Upper lobe of right lung (tissue), 1 donor: ENCODE data around the gene CLEC20A. TPM values are rescaled to one million over a fixed set of nuclear protein-coding genes. Genes with fewer than 3 reads are reported as not detected.

Experiments
- ATAC-seq: fragments of 200-7000 bp; cut with Tn5 transposase; one replicate; pipeline ENCODE4 v1.9.1; 2020; ENCODE audit warnings: mild to moderate bottlenecking, moderate library complexity
- DNase-seq: peaks from one replicate; pipeline ENCODE4 v3.0.0-alpha.2; 2020
- H3K27ac ChIP-seq: fragments of 200-600 bp; one replicate; pipeline ENCODE4 v1.8.0; 2022
- H3K27me3 ChIP-seq: fragments of 200-600 bp; one replicate; pipeline ENCODE4 v1.8.0; 2022; ENCODE audit warnings: mild to moderate bottlenecking
- H3K36me3 ChIP-seq: fragments of 200-600 bp; one replicate; pipeline ENCODE4 v1.8.0; 2022
- H3K4me1 ChIP-seq: fragments of 200-600 bp; one replicate; pipeline ENCODE4 v1.8.0; 2022
- H3K4me3 ChIP-seq: fragments of 200-600 bp; one replicate; pipeline ENCODE4 v1.8.0; 2022; ENCODE audit warnings: mild to moderate bottlenecking
- H3K9me3 ChIP-seq: fragments of 200-600 bp; one replicate; pipeline ENCODE4 v1.8.0; 2022
- intact Hi-C: fragments of 100-400 bp; cut with DNase I; formaldehyde crosslinking; loops from one replicate; pipeline ENCODE4 v1.11.0; 2022
- total RNA-seq: library from RNA; stranded (reverse); fragmentation: NEBNext Ultra II Directional; extraction: Animal tissue kit (Norgen Biotek cat#: 25700); gene quantifications from one replicate; pipeline ENCODE4 v1.2.1, GENCODE V29; 2021
- TF ChIP-seq, protein P1 (sequence below): fragments of 200-600 bp; IDR thresholded peaks from one replicate; pipeline ENCODE4 v1.8.0; 2022; ENCODE audit warnings: antibody characterized with exemption
- donor health status: DM: no; HTN: yes; CAD: no; lungs with severe emphysema.

Gene CLEC20A
- total RNA-seq, 1 donor from 2014 or later, result not detected

DNA sequence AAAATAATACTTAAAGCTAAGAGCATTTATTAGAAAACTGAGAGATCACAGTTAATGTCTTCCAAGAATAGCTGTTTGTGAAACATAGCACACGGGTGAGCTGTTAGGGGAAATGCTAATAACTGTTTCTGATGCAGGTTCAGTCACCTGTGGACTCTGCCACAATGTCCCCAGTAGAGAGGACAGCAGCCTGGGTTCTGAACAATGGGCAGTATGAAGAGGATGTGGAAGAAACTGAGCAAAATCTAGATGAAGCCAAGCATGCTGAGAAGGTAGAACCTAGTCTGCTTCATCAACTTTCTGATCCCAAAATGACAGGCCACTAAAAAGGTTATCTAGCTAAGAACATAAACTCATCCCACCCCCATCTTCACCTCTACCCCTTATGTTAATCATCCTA is 32.6 kb downstream of the CLEC20A start:
- TF ChIP-seq, protein P1, sequence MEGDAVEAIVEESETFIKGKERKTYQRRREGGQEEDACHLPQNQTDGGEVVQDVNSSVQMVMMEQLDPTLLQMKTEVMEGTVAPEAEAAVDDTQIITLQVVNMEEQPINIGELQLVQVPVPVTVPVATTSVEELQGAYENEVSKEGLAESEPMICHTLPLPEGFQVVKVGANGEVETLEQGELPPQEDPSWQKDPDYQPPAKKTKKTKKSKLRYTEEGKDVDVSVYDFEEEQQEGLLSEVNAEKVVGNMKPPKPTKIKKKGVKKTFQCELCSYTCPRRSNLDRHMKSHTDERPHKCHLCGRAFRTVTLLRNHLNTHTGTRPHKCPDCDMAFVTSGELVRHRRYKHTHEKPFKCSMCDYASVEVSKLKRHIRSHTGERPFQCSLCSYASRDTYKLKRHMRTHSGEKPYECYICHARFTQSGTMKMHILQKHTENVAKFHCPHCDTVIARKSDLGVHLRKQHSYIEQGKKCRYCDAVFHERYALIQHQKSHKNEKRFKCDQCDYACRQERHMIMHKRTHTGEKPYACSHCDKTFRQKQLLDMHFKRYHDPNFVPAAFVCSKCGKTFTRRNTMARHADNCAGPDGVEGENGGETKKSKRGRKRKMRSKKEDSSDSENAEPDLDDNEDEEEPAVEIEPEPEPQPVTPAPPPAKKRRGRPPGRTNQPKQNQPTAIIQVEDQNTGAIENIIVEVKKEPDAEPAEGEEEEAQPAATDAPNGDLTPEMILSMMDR, result no peak
- no peak for ATAC-seq
- DNase-seq, result no peak
- H3K27me3 ChIP-seq, result no peaks in the 10 kb centered on the region
- intact Hi-C loops, result no loop called here
- peaks cover 42% of the 10 kb centered on the region for H3K36me3 ChIP-seq
- no peaks in the 10 kb centered on the region for H3K4me1 ChIP-seq
- H3K4me3 ChIP-seq, result no peak overlapping the region
- H3K27ac ChIP-seq, result no peak overlapping the region
- H3K9me3 ChIP-seq, result no peaks in the 10 kb centered on the region

DNA sequence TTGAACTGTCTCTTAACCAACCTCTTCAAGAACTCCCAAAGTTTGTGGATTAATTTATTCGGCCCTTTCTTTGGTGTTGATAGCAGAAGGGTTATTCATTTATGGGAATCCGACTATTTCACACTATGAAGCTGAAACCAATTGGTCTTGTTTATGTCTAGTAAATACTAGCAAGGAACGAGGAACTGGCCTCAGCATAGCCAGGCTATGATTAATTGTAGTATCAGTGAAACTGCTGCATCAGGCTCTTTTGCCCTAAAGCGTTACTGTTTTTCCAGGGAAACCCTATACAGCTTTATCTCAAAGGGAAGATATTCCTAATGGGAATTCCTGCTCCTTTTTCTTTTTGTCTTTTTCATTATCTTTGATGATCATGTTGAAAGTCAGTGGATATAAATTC is 35.1 kb downstream of the CLEC20A start:
- intact Hi-C loops, result no loop called here
- Histone ChIP-seq H3K27ac (no peak overlapping the region), H3K4me3 (no peak overlapping the region), H3K9me3 (no peaks in the 10 kb centered on the region), H3K27me3 (no peaks in the 10 kb centered on the region), H3K4me1 (no peaks in the 10 kb centered on the region), H3K36me3 (peaks cover 43% of the 10 kb centered on the region)
- ATAC-seq (no peak), DNase-seq (no peak)
- TF ChIP-seq, protein P1, result no peak

DNA sequence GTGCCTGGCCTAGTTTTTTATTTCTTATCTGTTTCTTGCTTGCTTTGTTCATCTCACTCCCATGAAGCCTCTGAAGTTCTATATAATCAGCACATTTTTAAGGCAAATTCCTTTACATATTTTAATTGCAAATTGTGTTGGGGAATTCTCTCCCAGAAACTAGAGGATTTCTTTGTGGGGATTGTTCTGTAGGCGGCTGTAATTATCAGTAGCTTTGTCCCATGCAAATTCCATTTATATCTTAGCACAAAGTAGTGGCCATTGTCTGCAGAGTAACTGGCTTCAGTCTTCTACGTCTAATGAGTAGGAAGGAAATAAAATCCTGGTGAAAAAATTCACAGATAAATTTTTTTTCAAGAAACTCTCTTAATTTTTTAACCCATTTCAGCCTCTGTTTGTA is 35.7 kb downstream of the CLEC20A start:
- Histone ChIP-seq H3K4me1 (no peaks in the 10 kb centered on the region), H3K4me3 (no peak overlapping the region), H3K27me3 (no peaks in the 10 kb centered on the region), H3K27ac (no peak overlapping the region), H3K9me3 (no peaks in the 10 kb centered on the region), H3K36me3 (peaks cover 37% of the 10 kb centered on the region)
- no peak for ATAC-seq
- no peak for DNase-seq
- intact Hi-C loops, result no loop called here
- TF ChIP-seq, protein P1, result no peak

DNA sequence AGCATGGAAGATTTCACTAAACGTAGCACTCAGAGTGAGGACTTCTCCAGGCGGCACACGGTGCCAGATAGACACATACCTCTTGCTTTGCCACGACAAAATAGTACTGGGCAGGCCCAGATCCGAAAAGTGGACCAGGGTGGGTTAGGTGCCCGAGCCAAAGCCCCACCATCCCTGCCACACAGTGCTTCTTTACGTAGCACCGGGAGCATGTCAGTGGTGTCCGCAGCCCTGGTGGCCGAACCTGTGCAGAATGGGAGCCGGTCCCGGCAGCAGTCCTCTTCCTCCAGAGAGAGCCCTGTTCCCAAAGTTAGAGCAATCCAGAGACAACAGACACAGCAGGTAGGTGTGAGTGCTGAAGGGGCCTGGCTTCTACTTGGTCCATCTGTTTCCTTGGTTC is 38.6 kb downstream of the CLEC20A start:
- H3K27me3 ChIP-seq, result no peaks in the 10 kb centered on the region
- no peak overlapping the region for H3K27ac ChIP-seq
- TF ChIP-seq, protein P1, result no peak
- ATAC-seq (no peak), DNase-seq (no peak)
- no peaks in the 10 kb centered on the region for H3K9me3 ChIP-seq
- no peak overlapping the region for H3K4me3 ChIP-seq
- H3K4me1 ChIP-seq, result no peaks in the 10 kb centered on the region
- peaks cover 29% of the 10 kb centered on the region for H3K36me3 ChIP-seq
- intact Hi-C loops, result no loop called here

DNA sequence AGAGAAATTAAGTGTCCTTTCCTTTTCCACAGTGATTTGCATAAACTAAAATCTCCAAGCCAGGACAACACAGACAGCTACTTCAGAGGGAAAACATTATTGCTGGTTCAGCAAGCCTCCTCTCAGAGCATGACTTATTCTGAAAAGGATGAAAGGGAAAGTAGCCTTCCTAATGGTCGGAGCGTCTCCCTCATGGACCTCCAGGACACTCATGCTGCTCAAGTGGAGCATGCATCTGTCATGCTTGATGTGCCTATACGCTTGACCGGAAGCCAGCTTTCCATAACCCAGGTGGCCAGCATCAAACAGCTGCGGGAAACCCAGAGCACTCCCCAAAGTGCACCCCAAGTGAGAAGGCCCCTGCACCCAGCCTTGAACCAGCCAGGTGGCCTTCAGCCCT is 39.1 kb downstream of the CLEC20A start:
- ATAC-seq (no peak), DNase-seq (no peak)
- Histone ChIP-seq H3K9me3 (no peaks in the 10 kb centered on the region), H3K27ac (no peak overlapping the region), H3K4me3 (no peak overlapping the region), H3K4me1 (no peaks in the 10 kb centered on the region), H3K27me3 (no peaks in the 10 kb centered on the region), H3K36me3 (peaks cover 30% of the 10 kb centered on the region)
- TF ChIP-seq, protein P1, result no peak
- intact Hi-C loops, result no loop called here

DNA sequence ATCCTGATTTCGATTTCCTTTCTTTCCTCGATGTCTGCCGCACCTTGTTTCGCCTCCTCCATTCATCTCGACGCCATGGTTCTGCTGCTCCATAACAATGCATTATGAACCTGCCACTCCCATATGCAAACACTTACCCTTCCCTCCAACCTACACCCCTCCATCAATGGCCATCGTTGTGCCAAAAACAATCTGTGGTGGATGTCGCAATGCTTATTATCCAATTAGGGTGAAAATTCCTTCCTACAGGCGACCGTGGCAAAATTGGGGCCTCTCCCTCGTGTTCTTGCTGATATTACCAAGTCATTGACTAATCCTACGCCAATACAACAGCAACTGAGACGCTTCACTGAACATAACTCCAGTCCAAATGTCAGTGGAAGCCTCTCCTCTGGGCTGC is 40.3 kb downstream of the CLEC20A start:
- Histone ChIP-seq H3K4me1 (no peaks in the 10 kb centered on the region), H3K36me3 (peaks cover 41% of the 10 kb centered on the region), H3K4me3 (no peak overlapping the region), H3K27ac (no peak overlapping the region), H3K9me3 (no peaks in the 10 kb centered on the region), H3K27me3 (no peaks in the 10 kb centered on the region)
- no peak for ATAC-seq
- no peak for DNase-seq
- intact Hi-C loops, result no loop called here
- TF ChIP-seq, protein P1, result no peak
